ENCODE measurements around the gene NPAS2.

Gene NPAS2

DNA sequence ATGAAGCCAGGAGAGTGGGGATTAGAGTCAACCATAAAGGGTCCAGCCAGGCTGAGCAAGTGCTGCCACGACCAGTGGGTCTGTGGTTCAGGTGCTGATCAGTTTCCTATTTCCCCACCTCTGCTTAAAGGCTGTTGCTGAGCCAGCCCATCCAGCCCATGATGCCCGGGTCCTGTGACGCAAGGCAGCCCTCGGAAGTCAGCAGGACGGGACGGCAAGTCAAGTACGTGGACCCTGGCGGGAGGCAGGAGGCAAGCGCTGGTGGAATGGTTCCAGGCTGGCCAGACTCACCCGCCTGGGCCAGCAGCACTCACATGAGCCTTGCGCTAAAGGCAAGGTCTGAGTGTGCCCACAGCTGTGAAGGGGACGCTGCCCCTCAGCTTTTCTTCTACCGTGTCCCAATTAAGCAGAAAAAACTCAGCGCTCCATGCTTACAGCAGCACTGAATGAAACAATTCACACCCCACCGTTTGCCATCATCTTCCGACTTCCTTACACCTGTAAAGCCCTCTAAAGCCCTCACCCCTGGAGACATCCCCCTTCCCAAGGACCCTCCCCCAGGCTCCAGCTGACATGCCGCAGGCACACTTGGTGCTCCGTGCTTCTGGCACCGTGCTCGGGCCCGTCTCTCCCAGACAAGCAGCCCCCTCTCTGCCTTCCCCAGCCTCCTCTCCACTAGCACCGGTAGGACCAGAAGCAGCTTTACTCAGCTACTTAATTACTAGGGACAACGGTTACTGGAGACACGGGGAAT, 170.9 kb downstream of the NPAS2 start:
- ChIA-PET POLR2A (interaction anchor here (2.0 kb wide), 1 partner anchor 11 kb away, joined by 6 read pairs; the partner anchor contains the start of gene RPL31), CTCF (interaction anchor here (1.0 kb wide), 1 partner anchor 381 kb away, joined by 3 read pairs; no protein-coding TSS in a partner anchor)
- DNase-seq (ENCODE audit: extremely low spot score), result no peak
- TF ChIP-seq HDGF (IDR thresholded peaks at IDR 0.05; ENCODE audit: borderline replicate concordance), result no peak
- no peak for TF ChIP-seq ELF4 (IDR thresholded peaks at IDR 0.05)
- no peak for TF ChIP-seq LEF1 (IDR thresholded peaks at IDR 0.05; ENCODE audit: borderline replicate concordance)
- TF ChIP-seq BHLHE40 (IDR thresholded peaks at IDR 0.05; ENCODE audit: borderline replicate concordance), result no peak
- TF ChIP-seq SP1 (IDR thresholded peaks at IDR 0.05), result no peak
- TF ChIP-seq, protein P1, sequence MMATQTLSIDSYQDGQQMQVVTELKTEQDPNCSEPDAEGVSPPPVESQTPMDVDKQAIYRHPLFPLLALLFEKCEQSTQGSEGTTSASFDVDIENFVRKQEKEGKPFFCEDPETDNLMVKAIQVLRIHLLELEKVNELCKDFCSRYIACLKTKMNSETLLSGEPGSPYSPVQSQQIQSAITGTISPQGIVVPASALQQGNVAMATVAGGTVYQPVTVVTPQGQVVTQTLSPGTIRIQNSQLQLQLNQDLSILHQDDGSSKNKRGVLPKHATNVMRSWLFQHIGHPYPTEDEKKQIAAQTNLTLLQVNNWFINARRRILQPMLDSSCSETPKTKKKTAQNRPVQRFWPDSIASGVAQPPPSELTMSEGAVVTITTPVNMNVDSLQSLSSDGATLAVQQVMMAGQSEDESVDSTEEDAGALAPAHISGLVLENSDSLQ (IDR thresholded peaks at IDR 0.05), result no peak
- no peak for TF ChIP-seq FOXM1 (IDR thresholded peaks at IDR 0.05; ENCODE audit: borderline replicate concordance)
- TF ChIP-seq SUZ12 (IDR thresholded peaks at IDR 0.05), result no peak
- TF ChIP-seq ZNF384 (IDR thresholded peaks at IDR 0.05), result no peak
- no peak for TF ChIP-seq FOXA1 (IDR thresholded peaks at IDR 0.05)
- no peak for TF ChIP-seq FOXK2 (IDR thresholded peaks at IDR 0.05)
- TF ChIP-seq TARDBP (IDR thresholded peaks at IDR 0.05), result no peak
- TF ChIP-seq NFRKB (IDR thresholded peaks at IDR 0.05), result no peak
- TF ChIP-seq CTBP1 (IDR thresholded peaks at IDR 0.05; ENCODE audit: borderline replicate concordance), result no peak
- TF ChIP-seq ARNT (IDR thresholded peaks at IDR 0.05), result no peak
- no peak for TF ChIP-seq L3MBTL2 (conservative IDR thresholded peaks at IDR 0.05)

DNA sequence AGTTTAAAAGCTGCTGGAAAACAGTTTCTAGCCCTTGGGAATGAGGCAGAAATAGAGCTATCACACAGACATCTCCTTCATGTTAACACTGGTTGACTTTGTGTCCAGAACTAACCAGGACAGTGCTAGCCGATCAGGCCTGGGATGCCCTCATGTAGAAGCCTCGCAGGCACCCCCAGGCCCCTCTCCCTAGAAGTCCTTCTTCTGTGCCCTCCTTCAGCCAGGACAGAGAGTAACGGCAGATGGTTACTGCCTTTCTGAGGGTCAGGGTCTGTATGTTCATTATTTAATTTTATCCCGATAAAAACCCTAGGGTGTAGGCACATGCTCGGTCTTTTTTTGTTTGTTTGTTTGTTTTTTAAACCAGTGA, 171.4 kb downstream of the NPAS2 start:
- no peak for TF ChIP-seq L3MBTL2 (conservative IDR thresholded peaks at IDR 0.05)
- DNase-seq (ENCODE audit: extremely low spot score), result no peak
- ChIA-PET CTCF (interaction anchor here (1.0 kb wide), 1 partner anchor 381 kb away, joined by 3 read pairs; no protein-coding TSS in a partner anchor), POLR2A (interaction anchor here (2.0 kb wide), 1 partner anchor 11 kb away, joined by 6 read pairs; the partner anchor contains the start of gene RPL31)

DNA sequence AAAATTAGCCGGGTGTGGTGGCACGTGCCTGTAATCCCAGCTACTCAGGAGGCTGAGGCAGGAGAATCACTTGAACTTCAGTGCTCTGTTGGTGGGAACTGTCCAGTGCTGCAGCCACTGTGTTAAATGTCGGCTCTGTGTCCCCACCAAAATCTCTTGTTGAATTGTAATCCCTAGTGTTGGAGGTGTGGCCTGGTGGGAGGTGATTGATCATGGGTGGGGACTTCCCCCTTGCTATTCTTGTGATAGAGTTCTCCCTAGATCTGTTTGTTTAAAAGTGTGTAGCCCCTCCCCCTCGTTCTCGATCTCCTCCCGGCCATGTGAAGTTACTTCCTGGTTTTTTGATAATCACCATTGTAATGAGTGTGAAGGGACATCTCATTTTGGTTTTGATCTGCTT, 172.3 kb downstream of the NPAS2 start:
- no peak for DNase-seq (ENCODE audit: extremely low spot score)
- ChIA-PET CTCF (no interaction called here), POLR2A (interaction anchor here (2.0 kb wide), 1 partner anchor 10 kb away, joined by 6 read pairs; the partner anchor contains the start of gene RPL31)
- TF ChIP-seq, protein P1 (IDR thresholded peaks at IDR 0.05), result no peak

DNA sequence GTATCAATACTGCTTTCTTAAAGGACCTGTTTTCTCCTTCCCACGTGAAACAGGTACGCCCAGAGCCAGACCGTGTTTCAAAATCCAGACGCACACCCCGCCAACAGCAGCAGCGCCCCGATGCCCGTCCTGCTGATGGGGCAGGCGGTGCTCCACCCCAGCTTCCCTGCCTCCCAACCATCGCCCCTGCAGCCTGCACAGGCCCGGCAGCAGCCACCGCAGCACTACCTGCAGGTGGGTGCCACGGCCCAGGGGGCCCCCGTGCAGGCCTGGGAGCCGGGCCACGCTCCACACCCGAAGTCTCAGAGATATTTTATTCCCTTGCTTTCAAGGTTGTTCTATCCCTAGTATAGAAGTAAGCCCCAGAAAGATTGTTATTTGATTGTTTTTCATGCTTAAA, 173.4 kb downstream of the NPAS2 start:
- DNase-seq (ENCODE audit: extremely low spot score), result no peak
- TF ChIP-seq FOXA1 (IDR thresholded peaks at IDR 0.05) (no peak), SUZ12 (IDR thresholded peaks at IDR 0.05) (no peak), TARDBP (IDR thresholded peaks at IDR 0.05) (no peak), SP1 (IDR thresholded peaks at IDR 0.05) (no peak), CTBP1 (IDR thresholded peaks at IDR 0.05; ENCODE audit: borderline replicate concordance) (no peak), LEF1 (IDR thresholded peaks at IDR 0.05; ENCODE audit: borderline replicate concordance) (no peak)
- ChIA-PET CTCF (no interaction called here), POLR2A (interaction anchor here (0.8 kb wide), 1 partner anchor 9 kb away, joined by 5 read pairs; the partner anchor contains the start of gene RPL31)

DNA sequence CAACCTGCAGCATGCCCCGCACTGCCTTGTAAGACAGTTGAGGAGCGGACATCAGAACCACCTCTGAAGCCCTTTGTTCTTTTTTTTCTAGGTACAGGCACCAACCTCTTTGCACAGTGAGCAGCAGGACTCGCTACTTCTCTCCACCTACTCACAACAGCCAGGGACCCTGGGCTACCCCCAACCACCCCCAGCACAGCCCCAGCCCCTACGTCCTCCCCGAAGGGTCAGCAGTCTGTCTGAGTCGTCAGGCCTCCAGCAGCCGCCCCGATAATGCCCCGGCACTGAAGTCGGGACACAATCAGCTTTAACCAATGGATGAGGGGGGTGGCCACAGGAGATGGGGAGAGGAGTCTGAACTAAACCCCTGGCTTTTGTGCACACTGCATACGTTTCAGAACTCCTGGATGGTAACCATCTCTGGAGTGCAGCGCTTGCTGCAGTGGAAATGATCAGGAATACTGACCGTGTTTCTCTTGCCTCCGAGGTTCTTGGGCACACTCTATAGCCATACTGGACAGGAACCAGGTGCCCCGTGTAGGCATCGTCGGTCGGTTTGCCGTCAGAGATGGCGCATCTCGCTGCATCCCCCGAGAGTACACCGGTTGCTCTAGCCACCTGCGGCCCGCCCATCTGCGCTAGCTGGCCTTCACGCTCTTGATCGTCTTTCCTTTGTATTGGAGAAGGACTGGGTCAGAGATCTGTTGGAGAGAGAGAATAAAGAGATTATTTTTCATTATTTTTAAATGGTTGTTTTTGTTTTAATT, 175.6 kb downstream of the NPAS2 start:
- DNase-seq (ENCODE audit: extremely low spot score), result no peak
- POLR2A ChIA-PET, result no interaction called here

More for the DNA sequence above, 175.6 kb downstream of the NPAS2 start:
- no peak for TF ChIP-seq BHLHE40 (IDR thresholded peaks at IDR 0.05; ENCODE audit: borderline replicate concordance)
- no peak for TF ChIP-seq TARDBP (IDR thresholded peaks at IDR 0.05)
- TF ChIP-seq HDGF (IDR thresholded peaks at IDR 0.05; ENCODE audit: borderline replicate concordance), result no peak
- TF ChIP-seq ELF4 (IDR thresholded peaks at IDR 0.05), result no peak
- no peak for TF ChIP-seq FOXA1 (IDR thresholded peaks at IDR 0.05)
- TF ChIP-seq SP1 (IDR thresholded peaks at IDR 0.05), result no peak
- no peak for TF ChIP-seq CTBP1 (IDR thresholded peaks at IDR 0.05; ENCODE audit: borderline replicate concordance)
- no peak for TF ChIP-seq ARNT (IDR thresholded peaks at IDR 0.05)
- TF ChIP-seq, protein P1 (IDR thresholded peaks at IDR 0.05), result no peak
- no peak for TF ChIP-seq L3MBTL2 (conservative IDR thresholded peaks at IDR 0.05)
- TF ChIP-seq NFRKB (IDR thresholded peaks at IDR 0.05), result no peak
- no peak for TF ChIP-seq FOXM1 (IDR thresholded peaks at IDR 0.05; ENCODE audit: borderline replicate concordance)
- CTCF ChIA-PET, result no interaction called here

All from HEK293T (cell line).